ENCODE measurements around the gene LTBP2. TPM values are rescaled to one million over a fixed set of nuclear protein-coding genes. Genes with fewer than 3 reads are reported as not detected.

Gene LTBP2
- total and polyA plus RNA-seq, 3 donors from 2014 or later = 19.6 to 45.3 (median 23.3) TPM

DNA sequence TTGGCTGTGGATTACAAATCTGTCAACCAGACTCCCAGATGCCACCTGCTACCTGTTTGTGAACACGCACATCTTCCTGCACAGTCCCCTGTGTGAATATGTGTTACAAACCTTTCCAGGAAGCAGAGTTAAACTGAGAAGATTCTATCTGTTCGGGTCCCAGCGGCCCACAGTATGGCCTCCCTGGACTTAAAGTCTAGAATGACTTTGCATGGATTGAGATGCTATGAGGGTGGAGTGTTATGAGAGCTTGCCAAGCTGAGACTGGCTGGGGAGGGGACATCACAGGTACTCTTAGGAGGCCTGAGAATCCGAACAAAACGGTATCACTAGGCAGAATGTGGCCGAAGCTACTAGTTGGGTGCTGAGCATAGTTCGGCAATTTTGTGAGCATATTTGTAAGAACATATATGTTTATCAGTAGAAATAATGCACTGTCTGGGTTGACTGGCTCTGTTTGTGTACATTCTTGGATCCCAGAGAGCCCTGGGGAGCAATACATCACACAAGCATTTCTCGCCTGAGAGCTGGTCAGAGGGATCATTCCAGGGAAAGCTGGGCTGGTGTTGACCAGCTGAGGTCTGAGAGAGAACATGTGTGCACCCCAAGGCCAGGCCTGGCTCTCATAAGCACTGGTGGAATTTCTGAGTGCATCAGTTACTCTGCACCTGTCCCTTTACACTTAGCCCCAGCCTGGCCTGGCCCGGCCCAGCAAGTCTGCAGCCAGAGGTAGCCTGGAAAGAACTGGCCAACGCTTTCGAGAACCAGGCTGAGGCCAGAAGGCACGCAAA is 29.8 kb upstream of the LTBP2 start:
- H3K27me3 ChIP-seq = no peaks in the 10 kb centered on the region
- no peak overlapping the region for H3K4me3 ChIP-seq
- no peak for TF ChIP-seq POLR2A (IDR thresholded peaks at IDR 0.05)
- TF ChIP-seq, protein P1, sequence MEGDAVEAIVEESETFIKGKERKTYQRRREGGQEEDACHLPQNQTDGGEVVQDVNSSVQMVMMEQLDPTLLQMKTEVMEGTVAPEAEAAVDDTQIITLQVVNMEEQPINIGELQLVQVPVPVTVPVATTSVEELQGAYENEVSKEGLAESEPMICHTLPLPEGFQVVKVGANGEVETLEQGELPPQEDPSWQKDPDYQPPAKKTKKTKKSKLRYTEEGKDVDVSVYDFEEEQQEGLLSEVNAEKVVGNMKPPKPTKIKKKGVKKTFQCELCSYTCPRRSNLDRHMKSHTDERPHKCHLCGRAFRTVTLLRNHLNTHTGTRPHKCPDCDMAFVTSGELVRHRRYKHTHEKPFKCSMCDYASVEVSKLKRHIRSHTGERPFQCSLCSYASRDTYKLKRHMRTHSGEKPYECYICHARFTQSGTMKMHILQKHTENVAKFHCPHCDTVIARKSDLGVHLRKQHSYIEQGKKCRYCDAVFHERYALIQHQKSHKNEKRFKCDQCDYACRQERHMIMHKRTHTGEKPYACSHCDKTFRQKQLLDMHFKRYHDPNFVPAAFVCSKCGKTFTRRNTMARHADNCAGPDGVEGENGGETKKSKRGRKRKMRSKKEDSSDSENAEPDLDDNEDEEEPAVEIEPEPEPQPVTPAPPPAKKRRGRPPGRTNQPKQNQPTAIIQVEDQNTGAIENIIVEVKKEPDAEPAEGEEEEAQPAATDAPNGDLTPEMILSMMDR (IDR thresholded peaks at IDR 0.05) = no peak
- no peaks in the 10 kb centered on the region for H3K9me3 ChIP-seq
- no peaks in the 10 kb centered on the region for H3K36me3 ChIP-seq (ENCODE audit: low read depth, missing control alignments)
- WGBS, 2 donors = 74 to 79% methylated on average over 12 of the region's 12 CpGs
- no peak overlapping the region for H3K27ac ChIP-seq
- no peaks in the 10 kb centered on the region for H3K4me1 ChIP-seq
- DNase-seq = no peak
- intact Hi-C loops (cut with DNase I; ENCODE audit: low total_unique reads) = no loop called here

DNA sequence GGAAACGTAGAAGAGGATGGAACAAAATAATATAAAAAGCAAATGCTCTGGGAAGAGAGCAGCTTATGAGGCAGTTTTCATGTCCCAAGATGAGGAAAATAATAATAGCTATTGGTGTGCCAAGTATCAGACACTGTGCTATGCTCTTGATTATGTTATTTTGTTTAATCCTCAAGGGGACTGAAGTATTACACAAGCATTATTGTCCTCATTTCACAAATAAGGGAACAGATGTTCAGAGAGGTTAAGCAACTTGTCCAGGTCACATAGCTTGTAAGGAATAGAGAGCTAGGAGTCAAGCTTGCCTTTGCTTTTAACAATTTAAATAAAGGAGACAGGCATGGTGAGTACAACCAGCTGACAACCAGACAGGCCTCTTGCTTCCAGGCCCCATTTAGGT is 26.9 kb upstream of the LTBP2 start:
- intact Hi-C loops (cut with DNase I; ENCODE audit: low total_unique reads) = no loop called here
- no peak overlapping the region for H3K27ac ChIP-seq
- TF ChIP-seq, protein P1 (IDR thresholded peaks at IDR 0.05) = no peak
- no peak for TF ChIP-seq POLR2A (IDR thresholded peaks at IDR 0.05)
- peaks cover 4% of the 10 kb centered on the region for H3K4me1 ChIP-seq
- 46 to 63% methylated on average over 1 of the region's 1 CpG for WGBS, 2 donors
- no peak overlapping the region for H3K4me3 ChIP-seq
- no peaks in the 10 kb centered on the region for H3K9me3 ChIP-seq
- DNase-seq = no peak
- no peaks in the 10 kb centered on the region for H3K36me3 ChIP-seq (ENCODE audit: low read depth, missing control alignments)
- H3K27me3 ChIP-seq = no peaks in the 10 kb centered on the region

DNA sequence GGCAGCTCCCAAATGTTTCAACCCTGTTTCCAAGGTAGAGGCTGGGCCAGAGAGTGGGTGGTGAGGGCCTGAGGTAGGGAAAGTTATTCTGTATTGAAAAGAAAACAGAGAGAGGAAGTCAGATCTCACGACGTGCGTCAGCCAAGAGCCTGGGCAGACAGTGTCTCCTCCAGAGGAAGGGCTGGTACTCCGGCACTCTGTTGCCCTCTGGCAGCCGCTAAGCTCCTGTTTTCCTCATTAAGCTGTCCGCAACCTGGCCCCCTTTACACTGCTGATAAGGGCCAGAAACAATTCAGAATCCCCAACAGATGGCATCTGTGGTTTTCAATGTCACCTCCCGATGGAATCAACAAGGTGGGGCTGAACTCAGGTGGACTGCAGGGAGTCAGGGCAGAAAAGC is 26.0 kb upstream of the LTBP2 start:
- 62 to 63% methylated on average over 7 of the region's 7 CpGs for WGBS, 2 donors
- Histone ChIP-seq H3K27ac (no peak overlapping the region), H3K4me1 (peaks cover 4% of the 10 kb centered on the region), H3K27me3 (no peaks in the 10 kb centered on the region), H3K9me3 (no peaks in the 10 kb centered on the region), H3K4me3 (no peak overlapping the region), H3K36me3 (ENCODE audit: low read depth, missing control alignments) (no peaks in the 10 kb centered on the region)
- TF ChIP-seq, protein P1 (IDR thresholded peaks at IDR 0.05) = no peak
- no peak for TF ChIP-seq POLR2A (IDR thresholded peaks at IDR 0.05)
- intact Hi-C loops (cut with DNase I; ENCODE audit: low total_unique reads) = no loop called here
- DNase-seq = no peak

DNA sequence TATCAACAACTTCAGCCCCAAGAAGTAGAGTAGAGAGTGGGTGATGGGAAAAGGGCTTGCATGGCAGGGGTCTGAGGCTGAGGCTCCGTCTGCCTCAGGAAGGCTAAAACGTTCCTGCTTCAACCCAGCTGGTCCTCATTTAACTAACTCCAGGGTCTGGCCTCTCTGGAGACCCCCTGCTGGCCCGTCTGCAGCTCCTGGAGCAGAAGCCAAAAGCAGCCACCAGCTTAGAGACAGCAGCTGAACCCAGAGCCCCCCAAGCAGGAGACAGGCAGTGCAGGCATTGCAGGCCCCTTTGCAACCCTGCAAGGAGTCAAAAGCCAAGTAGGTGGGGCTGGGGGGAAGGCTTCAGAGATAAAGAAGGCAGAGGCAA is 25.1 kb upstream of the LTBP2 start:
- H3K9me3 ChIP-seq = no peaks in the 10 kb centered on the region
- no peak for DNase-seq
- intact Hi-C loops (cut with DNase I; ENCODE audit: low total_unique reads) = no loop called here
- no peak overlapping the region for H3K27ac ChIP-seq
- 32 to 69% methylated on average over 3 of the region's 3 CpGs for WGBS, 2 donors
- no peak overlapping the region for H3K4me3 ChIP-seq
- no peaks in the 10 kb centered on the region for H3K27me3 ChIP-seq
- peaks cover 4% of the 10 kb centered on the region for H3K4me1 ChIP-seq
- no peaks in the 10 kb centered on the region for H3K36me3 ChIP-seq (ENCODE audit: low read depth, missing control alignments)
- no peak for TF ChIP-seq POLR2A (IDR thresholded peaks at IDR 0.05)
- TF ChIP-seq, protein P1 (IDR thresholded peaks at IDR 0.05) = no peak

Measured in testis (tissue), 3 donors.